Non-pigmented ciliary epithelial cell (primary cell): ENCODE data around the gene CDRT15.
"Not testable (repeated sequence)": the region's sequence is repeated elsewhere in the genome, so short reads cannot be mapped to it uniquely, and the experiment has no call there.

Source experiments
- DNase-seq: peaks from one replicate; pipeline ENCODE4 v3.0.0-alpha.2; 2010; ENCODE audit warnings: low read depth

The CDRT15 gene

GRCh38 chr17:14236762-14237161, at the start of gene CDRT15:
CDRT15 (minus strand) TSS chr17:14236862; CDS start chr17:14236833, 29 bp downstream.
- DNase-seq, result not testable (repeated sequence)

DNA sequence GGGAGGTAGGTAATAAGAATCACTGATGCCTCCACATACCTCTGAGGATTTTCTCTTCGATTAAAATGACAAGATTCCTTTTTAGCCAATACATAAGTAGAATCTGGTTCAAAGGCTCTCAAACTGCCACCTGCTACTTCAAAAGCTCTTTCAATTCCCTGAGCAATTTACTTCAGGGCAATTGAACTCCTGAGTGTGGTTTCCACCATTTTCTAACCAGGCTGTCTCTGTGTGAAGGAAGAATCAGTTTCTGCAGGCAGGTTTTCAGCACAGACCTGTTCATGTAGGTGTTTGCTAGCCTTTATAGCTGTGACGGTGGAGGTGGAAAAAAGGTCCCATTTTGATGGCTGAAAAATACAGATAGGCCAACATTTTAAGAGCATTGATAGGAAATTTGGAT, 46.1 kb upstream of the CDRT15 start:
- DNase-seq, result no peak

- DNase-seq, result no peak
These were observed 44.9 kb upstream of the CDRT15 start for GRCh38 chr17:14281530-14281929.

- no peak for DNase-seq
These were observed 40.0 kb upstream of the CDRT15 start for GRCh38 chr17:14276535-14277250.

GRCh38 chr17:14270508-14270907, 33.8 kb upstream of the CDRT15 start:
- no peak for DNase-seq

- no peak for DNase-seq
These were observed 32.8 kb upstream of the CDRT15 start for GRCh38 chr17:14269473-14269872.

GRCh38 chr17:14268264-14268663, 31.6 kb upstream of the CDRT15 start:
- DNase-seq, result no peak

DNA sequence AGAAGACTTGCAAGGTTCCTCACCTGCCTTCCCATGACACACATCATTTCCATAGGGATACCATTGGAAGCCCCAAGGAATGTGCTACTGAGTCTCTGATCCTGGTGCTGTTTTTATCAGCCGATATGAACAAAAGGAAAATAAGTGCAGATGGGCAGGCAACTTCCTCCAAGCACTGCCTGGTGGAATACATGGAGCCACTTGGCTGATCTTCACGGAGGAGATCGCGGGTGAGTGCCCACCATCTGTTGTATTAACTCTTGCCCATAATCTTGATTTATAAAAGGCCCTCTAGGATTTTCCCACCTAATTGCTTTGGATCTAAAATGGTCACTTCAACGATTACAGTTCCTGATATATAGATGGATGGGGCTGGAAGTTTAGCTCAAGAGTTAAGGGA, 24.7 kb upstream of the CDRT15 start:
- DNase-seq, result no peak

- DNase-seq, result no peak
These were observed 9.0 kb upstream of the CDRT15 start for GRCh38 chr17:14245629-14246028.

DNA sequence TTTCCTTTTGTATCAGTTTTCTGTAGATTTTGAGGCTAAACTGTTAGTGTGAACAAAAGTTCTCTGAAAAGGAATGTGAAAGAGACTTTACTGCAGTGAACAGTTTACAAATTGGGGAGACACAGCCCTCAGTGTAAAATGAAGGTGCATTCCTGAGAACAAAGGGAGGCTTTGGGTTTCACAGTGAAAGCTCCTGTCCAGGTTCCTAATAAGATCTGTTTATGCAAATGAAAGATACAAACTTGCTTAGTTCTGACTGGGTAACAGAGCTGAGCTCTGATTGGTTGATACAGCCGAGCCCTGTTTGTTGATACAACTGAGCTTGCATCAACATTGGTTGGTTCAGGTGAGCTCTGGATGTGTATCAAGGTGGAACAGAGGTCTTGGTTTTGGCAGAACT, 8.3 kb upstream of the CDRT15 start:
- no peak for DNase-seq

GRCh38 chr17:14239271-14239670, 2.6 kb upstream of the CDRT15 start:
- not testable (repeated sequence) for DNase-seq

DNA sequence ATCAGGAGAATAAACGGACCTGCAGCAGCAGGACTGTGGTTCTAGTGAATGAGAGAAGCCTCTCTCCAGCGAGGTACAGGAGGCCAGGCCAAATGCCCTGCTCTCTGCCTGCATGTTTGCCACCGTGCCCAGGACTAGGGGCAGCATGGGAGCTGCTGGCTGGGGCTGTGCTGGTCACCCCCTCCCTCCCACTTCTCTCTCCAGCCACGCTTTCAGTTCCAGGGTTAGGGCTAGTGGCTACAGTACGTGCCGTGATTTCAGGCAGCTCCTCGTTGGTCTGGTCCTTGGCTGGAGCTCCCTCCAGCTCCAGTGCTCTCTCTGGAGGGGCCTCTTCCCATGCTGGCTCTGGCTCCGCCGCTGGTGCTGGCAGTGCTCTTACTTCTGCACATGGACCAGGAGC, 630 bp downstream of the CDRT15 start:
- DNase-seq, result not testable (repeated sequence)

- DNase-seq, result not testable (repeated sequence)
These were observed 1.6 kb downstream of the CDRT15 start for GRCh38 chr17:14235047-14235446.

DNA sequence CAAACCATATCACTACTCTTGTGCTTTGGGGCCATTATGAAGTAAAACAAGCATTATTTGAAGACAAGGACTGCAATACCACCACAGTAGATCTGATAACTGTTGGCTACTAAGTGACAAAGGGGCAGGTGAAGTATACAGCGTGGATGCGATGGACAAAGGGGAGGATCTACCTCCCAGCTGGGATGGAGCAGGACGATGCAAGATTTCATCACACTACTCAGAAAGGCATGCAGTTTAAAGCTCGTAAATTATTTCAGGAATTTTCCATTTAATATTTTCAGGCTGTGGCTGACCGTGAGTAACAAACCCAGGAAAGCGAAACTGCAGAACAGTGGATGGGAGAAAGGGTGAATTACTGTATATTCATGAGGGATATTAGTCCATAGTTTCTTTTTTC, 5.5 kb downstream of the CDRT15 start:
- DNase-seq, result peak; percentile 3

DNA sequence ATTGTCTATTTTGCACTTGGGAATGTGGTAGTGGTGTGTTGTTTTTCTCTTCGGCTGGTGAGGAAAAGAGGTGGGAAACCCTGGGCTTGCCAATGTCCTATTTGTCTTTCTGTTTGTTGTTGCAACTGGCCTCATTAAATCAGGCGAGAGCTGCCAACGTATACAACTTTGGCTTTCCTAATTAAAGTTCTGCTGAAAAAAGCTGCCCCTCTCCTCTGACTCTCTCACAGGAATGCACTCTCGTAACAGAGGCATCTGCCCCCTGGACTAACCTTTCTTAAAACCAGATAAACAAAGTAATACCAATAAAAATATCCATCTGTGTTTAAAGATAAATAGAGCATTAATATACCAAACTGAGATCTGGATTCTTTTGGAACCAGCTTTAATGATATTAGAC, 7.8 kb downstream of the CDRT15 start:
- no peak for DNase-seq

DNA sequence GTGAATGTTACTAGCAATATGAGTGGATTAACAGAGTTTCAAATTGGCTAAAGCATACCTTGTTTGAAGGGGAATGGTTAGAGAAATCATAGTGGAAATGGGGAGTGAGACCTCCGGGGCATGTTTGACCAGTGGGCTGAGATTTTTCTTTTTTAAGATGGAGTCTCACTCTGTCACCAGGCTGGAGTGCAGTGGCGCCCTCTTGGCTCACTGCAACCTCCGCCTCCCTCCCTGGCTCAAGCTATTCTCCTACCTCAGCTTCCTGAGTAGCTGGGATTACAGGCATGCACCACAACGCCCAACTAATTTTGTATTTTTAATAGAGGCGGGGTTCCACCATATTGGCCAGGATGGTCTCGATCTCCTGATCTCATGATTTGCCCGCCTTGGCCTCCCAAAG, 9.6 kb downstream of the CDRT15 start:
- no peak for DNase-seq

GRCh38 chr17:14225254-14225980, 11.2 kb downstream of the CDRT15 start:
- DNase-seq, result no peak

DNA sequence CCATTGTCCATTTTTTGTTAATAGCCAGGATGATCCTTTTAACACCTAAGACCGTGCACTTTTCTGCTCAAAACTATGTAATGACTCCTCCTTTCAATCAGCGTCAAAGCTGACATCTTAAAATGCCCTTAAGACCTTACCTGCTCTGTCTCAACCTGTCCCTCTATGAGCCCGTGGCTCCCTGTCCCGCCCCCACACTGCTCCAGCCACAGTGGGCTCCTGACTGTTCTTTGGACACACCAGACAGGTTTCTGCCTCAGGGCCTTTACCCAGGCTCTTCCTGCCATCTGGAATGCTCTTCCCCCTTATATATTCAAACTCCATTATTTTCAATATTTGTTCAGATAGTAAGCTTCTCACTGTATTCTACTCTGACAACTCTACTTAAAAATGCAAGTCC, 14.1 kb downstream of the CDRT15 start:
- DNase-seq, result no peak

DNA sequence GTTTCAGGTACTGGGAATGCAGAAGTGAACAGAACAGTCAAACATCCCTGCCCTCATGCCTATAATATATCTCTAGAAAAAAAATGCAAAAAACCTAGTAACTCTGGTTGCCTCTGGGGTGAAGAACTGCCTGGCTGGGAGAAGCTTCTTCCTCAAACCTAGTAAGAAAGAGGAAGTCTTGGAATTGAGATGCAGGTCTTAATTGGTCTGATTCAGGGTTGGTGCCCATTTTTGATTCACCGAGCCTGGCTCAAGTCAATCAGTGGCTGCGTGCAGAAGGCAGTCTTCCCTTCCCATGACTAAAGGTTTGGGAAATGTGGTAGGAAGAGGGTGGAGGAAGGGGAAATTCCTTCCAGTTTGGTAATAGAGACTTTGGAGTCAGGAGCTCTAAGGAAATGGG, 22.4 kb downstream of the CDRT15 start:
- no peak for DNase-seq

- no peak for DNase-seq
These were observed 24.3 kb downstream of the CDRT15 start for GRCh38 chr17:14212401-14212800.

GRCh38 chr17:14211801-14212200, 24.9 kb downstream of the CDRT15 start:
- DNase-seq, result no peak

DNA sequence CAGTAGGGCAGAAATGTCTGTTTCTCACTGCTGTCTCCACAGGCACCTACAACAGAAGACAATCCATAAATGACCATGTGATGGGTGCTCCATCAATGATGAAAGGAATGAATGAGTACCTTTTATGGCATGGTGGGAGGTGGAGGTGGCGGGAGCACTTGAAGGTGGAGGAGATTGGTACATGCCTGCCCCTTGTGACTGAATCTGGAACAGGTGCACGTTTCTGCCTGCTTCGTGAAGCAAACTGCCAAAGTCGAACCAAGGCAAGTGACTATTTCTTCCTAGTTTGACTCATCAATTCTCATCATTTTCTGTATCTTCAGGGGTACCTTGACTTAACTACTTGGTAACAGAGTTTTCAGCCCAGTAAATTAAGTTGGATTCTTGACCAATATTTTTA, 25.4 kb downstream of the CDRT15 start:
- no peak for DNase-seq

DNA sequence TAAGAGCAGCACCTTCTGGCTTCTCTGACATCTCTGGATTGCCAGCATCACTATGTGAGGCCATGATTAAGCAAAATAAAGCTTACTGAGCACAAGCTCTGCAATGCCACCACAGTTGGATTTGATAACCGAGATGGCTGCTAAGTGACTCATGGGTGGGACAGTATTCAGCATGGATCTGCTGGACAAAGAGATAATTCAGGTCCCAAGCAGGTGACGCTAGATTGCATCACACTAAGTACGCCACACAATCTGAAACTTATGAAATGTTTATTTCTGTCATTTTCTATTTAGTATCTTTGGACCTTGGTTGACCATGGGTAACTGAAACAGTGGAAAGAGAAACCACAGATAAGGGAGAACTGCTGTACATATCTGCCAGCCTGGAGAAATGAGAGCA, 27.4 kb downstream of the CDRT15 start:
- DNase-seq, result no peak

DNA sequence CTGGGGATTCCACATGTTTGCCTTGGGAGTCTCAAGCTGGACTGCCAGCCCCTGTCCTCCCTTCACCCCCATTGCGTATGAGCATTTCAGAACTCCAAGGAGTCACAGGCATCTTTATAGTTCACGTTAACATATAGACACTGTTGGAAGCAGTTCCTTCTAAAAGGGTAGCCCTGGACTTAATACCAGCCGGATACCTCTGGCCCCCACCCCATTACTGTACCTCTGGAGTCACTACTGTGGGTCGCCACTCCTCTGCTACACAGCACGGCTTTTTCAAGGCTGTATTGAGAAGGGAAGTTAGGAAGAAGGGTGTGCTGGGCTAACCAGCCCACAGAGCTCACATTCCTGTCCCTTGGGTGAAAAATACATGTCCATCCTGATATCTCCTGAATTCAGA, 28.9 kb downstream of the CDRT15 start:
- no peak for DNase-seq
